ENCODE measurements around the gene WSCD1.
A peak's percentile ranks its signal among the peaks of the same experiment; 100 is the strongest.

WSCD1 gene

DNA sequence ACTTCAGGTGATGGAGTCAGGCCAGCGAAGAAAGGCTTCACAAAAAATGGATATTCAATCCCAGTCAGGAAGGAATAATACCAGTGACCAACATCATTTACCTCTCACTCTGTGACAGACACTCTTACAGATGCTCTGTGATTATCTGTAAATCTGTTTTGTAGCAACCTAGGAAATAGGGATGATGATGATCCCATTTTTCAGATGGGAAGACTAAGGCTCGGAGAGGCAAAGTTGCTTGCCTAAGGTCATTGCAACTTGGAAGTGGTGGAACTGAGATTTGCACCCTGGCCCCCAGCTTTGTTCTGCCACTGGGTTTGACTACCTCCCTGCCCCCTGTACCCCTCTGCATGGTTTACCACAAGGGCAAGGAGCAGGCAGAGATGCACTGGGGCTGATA, 14.1 kb upstream of the WSCD1 start:
- no peak for TF ChIP-seq Cebpa-rat (IDR thresholded peaks at IDR 0.05)

DNA sequence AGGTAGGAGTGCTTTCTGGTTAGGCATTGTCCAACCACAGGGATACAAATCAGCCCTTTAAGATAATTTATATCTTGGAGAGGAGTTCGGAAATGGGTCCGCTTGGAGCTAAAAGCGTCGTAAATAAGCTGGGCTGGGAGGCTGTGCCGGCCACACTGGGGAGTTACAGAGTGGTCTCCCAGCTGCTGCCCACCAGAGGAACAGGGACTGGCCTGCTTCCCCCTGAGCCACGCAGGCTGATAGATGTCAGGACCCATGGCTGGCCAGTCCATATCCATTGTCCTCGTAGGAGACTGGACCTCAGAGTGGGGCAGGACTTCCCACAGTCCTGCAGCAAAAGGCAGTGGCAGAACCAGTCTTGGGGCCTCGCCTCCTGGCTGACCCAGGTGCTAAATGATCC, 12.6 kb upstream of the WSCD1 start:
- Histone ChIP-seq H3K36me3 (no peaks in the 10 kb centered on the region), H3K4me1 (no peaks in the 10 kb centered on the region), H3K9ac (no peak overlapping the region), H3K9me3 (no peaks in the 10 kb centered on the region), H3K4me3 (no peak overlapping the region), H3K4me2 (no peak overlapping the region), H4K20me1 (no peaks in the 10 kb centered on the region), H3K27ac (no peak overlapping the region), H3K27me3 (no peaks in the 10 kb centered on the region)
- no peak for TF ChIP-seq Cebpa-rat (IDR thresholded peaks at IDR 0.05)

More for the DNA sequence above, 14.1 kb upstream of the WSCD1 start:
- no peak overlapping the region for H3K9ac ChIP-seq
- no peaks in the 10 kb centered on the region for H3K36me3 ChIP-seq
- no peaks in the 10 kb centered on the region for H4K20me1 ChIP-seq
- no peak overlapping the region for H3K4me2 ChIP-seq
- H3K4me3 ChIP-seq: no peak overlapping the region
- H3K4me1 ChIP-seq: no peaks in the 10 kb centered on the region
- H3K27ac ChIP-seq: no peak overlapping the region
- no peaks in the 10 kb centered on the region for H3K9me3 ChIP-seq
- no peaks in the 10 kb centered on the region for H3K27me3 ChIP-seq

DNA sequence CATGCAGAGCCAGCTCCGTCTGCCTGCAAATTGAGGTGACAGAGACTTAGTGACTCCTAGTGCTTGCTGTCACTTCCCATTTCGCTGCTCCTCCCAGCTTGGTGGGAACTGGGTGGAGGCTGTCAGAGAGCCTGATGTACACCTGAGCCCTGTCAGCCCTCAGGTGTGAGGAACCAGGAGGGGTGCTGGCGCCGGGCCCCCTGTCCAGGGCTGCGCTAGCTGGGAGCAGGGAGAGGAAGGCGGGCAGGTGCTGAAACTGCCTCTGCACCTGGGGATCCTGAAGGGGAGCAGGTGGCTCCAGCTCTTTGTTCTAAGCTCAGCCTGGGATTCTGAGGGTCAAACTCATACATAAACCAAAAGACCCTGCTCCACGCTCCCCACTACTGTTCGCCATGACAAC, 10.8 kb upstream of the WSCD1 start:
- Histone ChIP-seq H3K9ac (no peak overlapping the region), H3K4me1 (no peaks in the 10 kb centered on the region), H3K27ac (no peak overlapping the region), H4K20me1 (no peaks in the 10 kb centered on the region), H3K27me3 (no peaks in the 10 kb centered on the region), H3K9me3 (no peaks in the 10 kb centered on the region), H3K4me2 (no peak overlapping the region), H3K36me3 (no peaks in the 10 kb centered on the region), H3K4me3 (no peak overlapping the region)
- TF ChIP-seq Cebpa-rat (IDR thresholded peaks at IDR 0.05): no peak

DNA sequence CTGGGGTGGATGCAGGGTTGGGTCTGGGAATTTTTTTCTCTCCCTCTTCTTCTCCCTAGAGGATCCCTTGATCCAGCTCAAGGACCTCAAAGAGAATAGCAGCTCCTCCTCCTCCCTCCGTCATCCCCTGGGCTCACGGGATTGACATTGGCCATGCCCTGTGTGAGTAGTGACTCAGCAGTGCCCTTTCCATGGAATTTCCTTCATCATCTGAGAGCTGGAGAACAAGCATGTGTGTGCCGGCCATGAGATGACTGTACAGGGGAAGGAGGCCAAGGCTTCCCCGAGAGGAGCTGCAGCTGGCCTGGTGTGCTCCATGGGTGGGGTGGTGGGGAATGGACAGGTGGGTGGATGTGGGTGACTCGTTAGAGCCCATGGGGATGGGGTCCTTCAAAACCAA, 8.9 kb upstream of the WSCD1 start:
- Histone ChIP-seq H3K4me2 (no peak overlapping the region), H4K20me1 (no peaks in the 10 kb centered on the region)
- no peak for TF ChIP-seq Cebpa-rat (IDR thresholded peaks at IDR 0.05)

DNA sequence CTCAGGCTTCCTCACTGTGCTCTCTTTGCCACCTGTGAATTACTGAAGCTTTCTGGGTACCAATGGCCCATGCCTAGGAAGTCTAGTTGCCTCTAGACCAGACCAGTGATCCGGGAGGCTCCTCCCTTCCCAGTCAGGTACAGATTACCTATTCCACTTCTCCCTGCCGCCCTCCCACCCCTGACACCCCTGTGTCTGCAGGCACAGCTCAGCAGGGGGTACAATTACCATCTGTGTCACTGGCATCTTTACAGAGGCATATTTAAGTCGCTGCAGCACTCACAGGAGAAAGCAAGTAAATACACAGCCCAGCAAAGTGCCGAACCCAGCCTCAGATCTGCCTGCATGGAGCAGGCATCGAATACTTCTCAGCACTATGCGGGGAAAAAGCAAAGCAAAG, 5.3 kb upstream of the WSCD1 start:
- Histone ChIP-seq H3K4me3 (no peak overlapping the region), H3K4me2 (no peak overlapping the region), H4K20me1 (peaks cover 8% of the 10 kb centered on the region; the same call in 1 of the 2 replicates), H3K27ac (no peak overlapping the region), H3K4me1 (peaks cover 14% of the 10 kb centered on the region), H3K27me3 (peaks cover 7% of the 10 kb centered on the region), H3K36me3 (no peaks in the 10 kb centered on the region), H3K9ac (no peak overlapping the region), H3K9me3 (no peaks in the 10 kb centered on the region)
- TF ChIP-seq Cebpa-rat (IDR thresholded peaks at IDR 0.05): no peak

More for the DNA sequence above, 8.9 kb upstream of the WSCD1 start:
- Histone ChIP-seq H3K27ac (no peak overlapping the region), H3K4me1 (no peaks in the 10 kb centered on the region), H3K27me3 (no peaks in the 10 kb centered on the region), H3K4me3 (no peak overlapping the region), H3K9ac (no peak overlapping the region), H3K9me3 (no peaks in the 10 kb centered on the region), H3K36me3 (no peaks in the 10 kb centered on the region)

DNA sequence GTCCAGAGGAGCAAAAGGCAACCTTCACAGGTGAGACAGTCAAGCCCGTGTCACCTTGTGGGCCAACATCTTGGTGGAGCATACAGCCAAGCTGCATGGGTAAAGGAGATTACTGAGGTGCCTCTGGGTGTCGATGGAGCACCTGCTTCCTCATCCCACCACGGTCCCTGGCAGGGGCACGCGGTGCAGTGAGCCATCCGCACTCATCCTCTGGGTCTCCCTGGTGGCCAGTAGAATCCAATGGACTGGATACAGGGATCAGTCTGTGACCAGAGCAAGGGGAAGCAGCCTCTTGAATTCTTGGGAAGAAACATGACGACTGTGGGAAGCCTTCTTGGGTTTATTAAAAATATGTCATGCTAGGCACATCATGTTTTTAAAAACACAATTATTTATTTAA, 4.8 kb upstream of the WSCD1 start:
- H3K9me3 ChIP-seq: no peaks in the 10 kb centered on the region
- no peaks in the 10 kb centered on the region for H3K36me3 ChIP-seq
- no peak overlapping the region for H3K4me3 ChIP-seq
- peaks cover 10% of the 10 kb centered on the region for H3K27me3 ChIP-seq
- H3K4me1 ChIP-seq: peaks cover 16% of the 10 kb centered on the region
- no peak overlapping the region for H3K27ac ChIP-seq
- no peak overlapping the region for H3K4me2 ChIP-seq
- peaks cover 9% of the 10 kb centered on the region; the same call in 1 of the 2 replicates for H4K20me1 ChIP-seq
- TF ChIP-seq Cebpa-rat (IDR thresholded peaks at IDR 0.05): no peak
- H3K9ac ChIP-seq: no peak overlapping the region

DNA sequence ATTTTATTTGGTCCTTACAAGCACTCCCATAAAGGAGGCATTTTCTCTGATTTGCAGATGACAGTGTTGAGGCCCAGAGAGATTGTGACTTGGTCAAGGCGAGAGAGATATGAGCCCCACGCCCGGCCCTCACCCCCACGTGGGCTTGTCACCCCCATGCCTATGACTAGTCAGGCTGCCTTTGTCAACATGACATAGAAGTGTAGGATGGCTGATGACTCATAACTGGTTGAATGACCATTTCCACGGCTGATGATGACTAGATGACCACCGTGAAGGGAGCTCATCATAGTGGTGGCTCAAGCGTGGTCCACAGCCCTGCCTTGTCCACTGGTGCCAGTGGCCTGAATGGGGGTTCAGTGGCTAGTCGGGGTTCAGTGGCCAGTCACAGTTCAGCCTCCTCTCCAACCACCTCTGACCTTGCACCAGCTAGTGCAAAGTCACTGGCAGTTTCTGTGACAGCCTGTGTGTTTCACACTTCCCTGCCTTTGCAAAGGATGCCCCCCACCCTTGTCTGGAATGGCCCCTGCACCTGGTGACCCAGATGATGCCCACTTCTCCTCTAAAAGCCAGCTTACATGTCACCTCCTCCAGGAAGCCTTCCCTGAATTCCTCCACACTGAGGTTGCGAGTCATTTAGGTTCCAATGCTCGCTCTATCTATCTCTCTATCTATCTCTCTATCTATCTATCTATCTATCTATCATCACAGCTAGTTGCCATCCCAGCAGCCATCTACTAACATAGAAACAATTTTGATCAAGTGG, 3.8 kb upstream of the WSCD1 start:
- peaks cover 9% of the 10 kb centered on the region; the same call in 1 of the 2 replicates for H4K20me1 ChIP-seq
- no peak overlapping the region for H3K4me2 ChIP-seq
- H3K27me3 ChIP-seq: peaks cover 19% of the 10 kb centered on the region
- no peaks in the 10 kb centered on the region for H3K9me3 ChIP-seq
- H3K9ac ChIP-seq: no peak overlapping the region
- no peak overlapping the region for H3K27ac ChIP-seq
- H3K4me3 ChIP-seq: no peak overlapping the region
- TF ChIP-seq Cebpa-rat (IDR thresholded peaks at IDR 0.05): no peak
- no peaks in the 10 kb centered on the region for H3K36me3 ChIP-seq
- H3K4me1 ChIP-seq: peaks cover 21% of the 10 kb centered on the region

DNA sequence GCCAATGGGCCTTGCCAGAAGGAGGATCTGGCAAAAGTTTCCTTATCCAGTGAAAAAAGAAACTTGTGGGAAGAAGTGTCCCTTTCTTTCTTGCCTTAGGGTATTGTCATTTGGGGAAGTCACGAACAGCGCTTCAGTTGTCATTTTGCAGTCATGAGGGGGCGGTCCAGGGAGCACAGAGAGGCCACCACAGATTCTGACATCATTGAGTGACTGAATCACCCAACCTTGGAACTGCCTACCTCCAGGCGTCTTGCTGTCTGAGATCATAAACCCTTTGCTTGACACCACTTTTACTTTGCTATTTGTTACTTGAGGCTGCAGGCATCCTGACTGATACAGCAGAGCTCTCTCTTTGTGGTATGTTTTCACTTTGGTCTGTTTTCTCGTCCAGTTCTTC, 3.1 kb upstream of the WSCD1 start:
- H3K27ac ChIP-seq: no peak overlapping the region
- H3K4me1 ChIP-seq: peaks cover 23% of the 10 kb centered on the region
- H3K36me3 ChIP-seq: no peaks in the 10 kb centered on the region
- no peak overlapping the region for H3K4me3 ChIP-seq
- H4K20me1 ChIP-seq: peaks cover 12% of the 10 kb centered on the region
- H3K9ac ChIP-seq: no peak overlapping the region
- peaks cover 26% of the 10 kb centered on the region for H3K27me3 ChIP-seq
- TF ChIP-seq Cebpa-rat (IDR thresholded peaks at IDR 0.05): no peak
- no peak overlapping the region for H3K4me2 ChIP-seq
- H3K9me3 ChIP-seq: no peaks in the 10 kb centered on the region

DNA sequence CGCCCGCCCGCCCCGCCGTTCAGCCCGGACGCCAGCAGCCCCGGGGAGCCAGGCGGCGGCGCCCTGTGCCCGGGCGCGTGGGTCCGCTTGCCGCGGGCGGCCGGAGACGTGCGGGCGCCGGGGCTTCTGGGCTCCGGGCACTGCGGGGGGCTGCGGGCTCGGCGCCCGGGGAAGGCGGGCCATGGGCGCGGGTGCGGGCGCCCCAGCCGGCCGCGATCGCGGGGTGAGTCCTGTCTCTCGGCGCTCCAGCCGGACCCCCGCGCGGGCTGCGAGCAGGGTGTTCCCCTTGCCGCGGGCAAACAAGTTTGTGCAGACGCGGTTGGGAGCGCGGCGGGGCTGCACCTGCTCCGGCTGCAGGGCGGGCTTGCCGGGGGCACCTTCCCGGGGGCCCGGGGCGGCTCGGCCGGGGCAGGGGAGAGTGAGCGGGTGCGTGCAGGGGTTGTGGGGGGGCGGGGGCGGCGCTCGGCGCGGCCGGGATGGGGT, 292 bp downstream of the WSCD1 start:
- peak overlapping the region; percentile 70; the same call in 1 of the 2 replicates for H3K9ac ChIP-seq
- H3K4me3 ChIP-seq: peak overlapping the region; percentile 74
- H3K4me1 ChIP-seq: peaks cover 51% of the 10 kb centered on the region
- no peaks in the 10 kb centered on the region for H3K36me3 ChIP-seq
- no peak for TF ChIP-seq Cebpa-rat (IDR thresholded peaks at IDR 0.05)
- H4K20me1 ChIP-seq: peaks cover 35% of the 10 kb centered on the region
- 0 out of 2 replicates have a peak overlapping the region, but pooled peaks have one; percentile 44 for H3K27ac ChIP-seq
- H3K9me3 ChIP-seq: no peaks in the 10 kb centered on the region
- peak overlapping the region; percentile 89 for H3K4me2 ChIP-seq
- peaks cover 31% of the 10 kb centered on the region for H3K27me3 ChIP-seq

DNA sequence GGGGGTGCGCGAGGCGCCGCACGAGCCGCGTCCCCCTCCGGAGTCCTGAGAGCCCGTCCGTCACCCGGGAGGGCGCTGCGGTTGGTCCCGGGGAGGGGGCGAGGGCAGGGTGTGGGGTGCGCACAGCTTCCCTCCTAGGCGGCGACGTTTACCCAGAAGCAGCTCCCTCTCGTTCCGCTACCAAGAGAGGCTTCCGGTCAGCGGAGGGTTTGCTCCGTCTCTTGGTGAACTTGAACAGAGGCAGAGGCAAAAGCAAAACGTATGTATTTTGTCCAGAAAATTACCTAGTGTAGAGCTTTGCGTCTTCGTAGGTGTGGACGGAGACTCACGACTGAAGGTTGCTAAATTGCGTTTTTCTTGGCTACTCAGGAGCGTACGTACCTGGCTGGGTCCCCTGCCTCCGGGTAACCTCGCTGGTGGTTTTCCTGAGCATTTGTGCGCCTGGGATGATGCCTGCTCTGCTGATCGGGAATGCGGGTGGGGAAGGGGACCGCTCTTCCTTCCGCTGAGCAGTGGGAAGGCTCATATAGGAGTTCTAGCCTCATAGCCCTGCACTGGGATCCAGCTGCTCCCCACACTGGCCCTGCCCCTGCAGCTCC, 833 bp downstream of the WSCD1 start:
- peak overlapping the region; percentile 74 for H3K4me3 ChIP-seq
- TF ChIP-seq Cebpa-rat (IDR thresholded peaks at IDR 0.05): no peak
- no peak overlapping the region for H3K27ac ChIP-seq
- H3K36me3 ChIP-seq: no peaks in the 10 kb centered on the region
- H3K9ac ChIP-seq: 0 out of 2 replicates have a peak overlapping the region, but pooled peaks have one; percentile 38
- no peaks in the 10 kb centered on the region for H3K9me3 ChIP-seq
- H3K27me3 ChIP-seq: peaks cover 31% of the 10 kb centered on the region
- H3K4me1 ChIP-seq: peaks cover 53% of the 10 kb centered on the region
- peaks cover 39% of the 10 kb centered on the region for H4K20me1 ChIP-seq
- H3K4me2 ChIP-seq: peak overlapping the region; percentile 89

Measured in BLaER1 (cell line).